RCC 7860 (cell line): ENCODE data around the gene CLCN4.

ENCODE experiments used
- DNase-seq: peaks from one replicate; pipeline ENCODE4 v3.0.0-alpha.2; 2015; ENCODE audit warnings: low spot score
- FAIRE-seq: peaks from 2 replicates; lab custom pipeline; 2012; peaks lifted over from hg19 to GRCh38; lab: Jason Lieb, UNC

Gene CLCN4

DNA sequence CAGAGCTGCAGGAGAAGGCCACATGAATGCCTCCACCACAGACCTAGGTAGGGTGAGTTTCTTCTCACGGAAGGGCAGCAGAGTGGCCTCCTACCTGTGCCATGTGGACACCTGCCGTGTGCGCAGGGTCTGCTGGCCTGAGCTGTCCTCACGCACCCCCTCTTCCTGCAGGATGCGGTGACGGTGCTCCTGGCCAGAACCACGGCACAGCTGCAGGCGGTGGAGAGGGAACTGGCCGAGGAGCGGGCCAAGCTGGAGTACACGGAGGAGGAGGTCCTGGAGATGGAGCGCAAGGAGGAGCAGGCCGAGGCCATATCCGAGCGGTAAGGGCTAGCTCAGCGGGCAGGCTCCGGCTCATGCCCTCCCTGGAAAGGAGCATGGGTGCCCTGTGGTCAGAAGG is 28.4 kb upstream of the CLCN4 start:
- FAIRE-seq (no peak), DNase-seq (no peak)

DNA sequence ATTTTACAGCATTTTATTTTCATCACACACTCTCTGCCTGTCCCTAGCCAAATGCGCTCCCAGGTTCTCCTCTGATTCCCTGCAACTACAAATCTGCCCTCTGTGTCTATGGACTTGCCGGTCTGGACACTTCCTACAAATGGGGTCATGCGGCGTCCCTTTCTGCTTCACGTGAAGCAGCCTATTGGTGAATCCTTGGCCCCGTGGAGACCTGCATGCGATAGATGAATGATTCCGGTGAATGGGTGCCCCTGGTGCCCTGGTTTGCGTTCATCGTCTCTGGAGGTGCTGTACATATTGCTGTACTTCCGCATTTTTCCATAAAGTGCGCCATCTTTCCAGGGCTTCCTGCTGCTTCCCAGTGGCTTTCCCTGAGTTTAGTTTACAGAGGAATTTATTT is 27.5 kb upstream of the CLCN4 start:
- FAIRE-seq, result no peak

DNA sequence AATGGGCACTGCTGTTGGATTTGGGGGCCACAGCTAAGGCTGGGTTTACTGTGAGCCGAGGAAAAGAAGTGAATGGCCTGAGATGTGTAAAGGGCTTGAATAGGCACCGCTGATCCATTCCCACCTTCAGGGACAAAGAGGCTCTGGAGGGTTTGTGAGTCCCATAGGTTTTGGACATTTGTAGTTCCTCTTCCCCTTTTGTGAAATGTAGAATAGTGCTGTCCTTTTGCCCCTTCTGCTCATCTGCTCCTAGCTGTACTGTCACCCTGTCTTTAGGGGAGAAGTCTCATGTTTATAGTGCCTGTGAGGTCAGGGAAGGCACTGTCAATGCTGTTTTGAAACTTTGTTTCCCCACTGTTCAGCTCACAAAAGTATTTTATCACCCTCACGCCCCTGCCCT is 26.4 kb upstream of the CLCN4 start:
- FAIRE-seq, result no peak

More for the DNA sequence above, 27.5 kb upstream of the CLCN4 start:
- no peak for DNase-seq

DNA sequence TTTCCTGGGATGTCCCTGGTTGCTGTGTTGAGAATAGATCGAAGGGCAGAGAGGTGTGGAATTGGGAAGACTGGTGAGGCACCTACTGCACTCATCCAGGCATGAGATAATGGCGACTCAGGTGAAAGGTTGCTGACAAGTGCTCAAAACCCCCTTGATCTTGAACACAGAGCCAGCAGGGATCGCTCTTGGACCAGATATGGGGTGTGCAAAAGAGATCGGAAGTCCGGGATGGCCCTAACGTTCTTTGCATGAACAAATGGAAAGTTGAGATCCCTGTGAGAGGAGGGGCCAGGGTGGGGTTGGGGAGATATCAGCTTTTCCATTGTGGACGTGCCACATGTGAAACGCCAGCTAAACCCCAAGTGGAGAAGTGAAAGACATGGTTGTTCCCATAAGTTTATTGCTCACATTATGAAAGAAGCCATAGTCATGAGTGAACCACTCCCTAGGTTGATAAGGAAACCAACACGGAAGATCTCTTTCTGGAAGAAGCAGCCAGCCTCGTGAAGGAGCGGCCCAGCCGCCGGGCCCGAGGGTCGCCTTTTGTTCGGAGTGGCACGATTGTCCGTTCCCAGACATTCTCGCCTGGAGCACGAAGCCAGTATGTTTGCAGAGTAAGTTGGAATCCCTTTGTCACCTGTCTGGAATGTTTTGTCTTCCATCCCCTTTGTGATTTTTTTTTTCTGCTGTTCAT is 22.6 kb upstream of the CLCN4 start:
- DNase-seq, result no peak
- no peak for FAIRE-seq

More for the DNA sequence above, 26.4 kb upstream of the CLCN4 start:
- DNase-seq, result no peak

DNA sequence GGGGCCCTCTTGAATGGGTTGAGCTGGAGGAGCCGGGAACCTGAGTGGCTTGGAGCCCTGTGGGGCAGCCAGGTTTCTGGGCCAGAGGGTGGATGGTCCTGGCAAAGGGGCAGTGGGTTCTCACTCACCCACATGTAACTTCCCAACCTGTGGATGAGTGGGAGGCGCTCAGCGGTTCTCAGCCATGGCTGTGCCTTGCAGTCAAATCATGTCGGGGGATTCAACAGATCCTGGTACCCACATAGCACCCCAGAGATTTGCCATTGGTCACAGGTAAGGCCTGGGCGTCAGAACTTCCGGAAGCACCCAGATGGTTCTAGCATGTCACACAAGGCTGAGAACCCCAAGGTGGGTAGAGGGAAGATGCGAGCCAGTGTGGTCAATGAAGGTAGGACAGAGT is 21.9 kb upstream of the CLCN4 start:
- DNase-seq (no peak), FAIRE-seq (no peak)

DNA sequence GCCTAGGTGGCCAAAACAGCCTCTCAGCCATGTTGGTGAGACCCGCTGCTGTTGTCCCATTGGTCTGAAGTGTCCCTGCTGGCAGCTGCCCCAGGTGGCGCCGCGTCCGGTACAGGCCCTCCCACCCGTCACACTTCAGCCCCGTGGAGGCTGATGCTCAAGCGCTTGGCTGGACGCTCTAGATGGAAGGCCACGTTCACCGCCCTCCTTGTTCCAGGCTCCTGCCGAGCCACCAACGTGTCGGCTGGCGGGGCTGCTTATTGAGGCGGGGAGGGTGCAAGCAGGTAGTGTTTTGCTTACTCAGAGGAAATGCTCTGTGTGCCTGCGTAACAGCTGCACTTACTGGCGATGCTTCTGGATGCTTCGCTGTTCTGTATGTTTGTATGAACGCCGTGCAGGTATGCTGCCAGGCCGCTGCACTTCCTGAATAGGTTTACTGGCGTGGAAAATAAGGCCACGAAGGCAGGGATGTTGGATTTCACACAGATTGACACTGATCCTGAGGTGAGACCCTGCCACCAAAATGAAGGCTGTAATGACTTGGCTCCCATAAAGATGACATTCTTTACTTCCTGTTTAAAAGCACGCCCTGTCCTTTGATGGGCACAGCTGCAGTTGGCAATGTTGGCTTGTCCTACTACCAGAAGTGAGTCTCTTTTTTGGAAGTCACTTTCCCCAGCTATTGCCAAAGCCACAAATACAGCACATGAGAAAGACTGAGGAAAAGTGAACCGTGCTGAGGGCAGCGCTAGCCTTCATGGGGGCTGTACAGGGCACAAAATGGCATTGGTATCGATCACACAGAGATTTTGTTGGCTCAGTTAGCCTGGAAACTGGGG is 21.0 kb upstream of the CLCN4 start:
- DNase-seq, result no peak

DNA sequence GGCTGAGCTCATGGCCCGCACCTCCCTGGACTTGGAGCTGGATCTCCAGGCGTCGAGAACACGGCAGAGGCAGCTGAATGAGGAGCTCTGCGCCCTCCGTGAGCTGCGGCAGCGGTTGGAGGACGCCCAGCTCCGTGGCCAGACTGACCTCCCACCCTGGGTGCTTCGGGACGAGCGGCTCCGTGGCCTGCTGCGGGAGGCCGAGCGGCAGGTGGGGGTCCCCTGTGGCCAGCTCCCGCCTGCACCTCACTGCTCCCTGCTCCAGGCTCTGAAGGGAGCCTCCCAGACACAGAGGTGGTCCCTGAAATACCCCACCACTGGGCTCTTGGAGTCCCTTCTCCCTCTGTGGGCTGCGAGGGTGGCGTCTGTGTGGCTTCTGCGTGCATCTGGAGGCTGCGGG is 18.0 kb upstream of the CLCN4 start:
- no peak for DNase-seq
- no peak for FAIRE-seq

More for the DNA sequence above, 21.0 kb upstream of the CLCN4 start:
- FAIRE-seq, result no peak

DNA sequence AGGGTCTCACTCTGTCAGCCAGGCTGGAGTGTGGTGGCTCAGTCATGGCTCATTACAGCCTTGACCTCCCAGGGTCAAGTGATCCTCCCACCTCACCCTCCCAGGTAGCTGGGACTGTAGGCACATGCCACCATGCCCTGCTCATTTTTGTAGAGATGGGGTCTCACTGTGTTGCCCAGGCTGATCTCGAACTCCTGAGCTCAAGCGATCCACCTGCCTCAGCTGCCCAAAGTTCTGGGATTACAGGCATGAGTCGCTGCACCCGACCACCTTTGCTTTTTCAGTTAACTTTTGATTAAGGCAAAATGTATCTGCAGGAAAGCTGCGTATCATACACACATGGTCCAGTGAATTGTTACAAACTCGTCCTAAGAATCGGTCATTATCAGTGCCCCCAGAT is 16.5 kb upstream of the CLCN4 start:
- no peak for DNase-seq
- FAIRE-seq, result no peak

DNA sequence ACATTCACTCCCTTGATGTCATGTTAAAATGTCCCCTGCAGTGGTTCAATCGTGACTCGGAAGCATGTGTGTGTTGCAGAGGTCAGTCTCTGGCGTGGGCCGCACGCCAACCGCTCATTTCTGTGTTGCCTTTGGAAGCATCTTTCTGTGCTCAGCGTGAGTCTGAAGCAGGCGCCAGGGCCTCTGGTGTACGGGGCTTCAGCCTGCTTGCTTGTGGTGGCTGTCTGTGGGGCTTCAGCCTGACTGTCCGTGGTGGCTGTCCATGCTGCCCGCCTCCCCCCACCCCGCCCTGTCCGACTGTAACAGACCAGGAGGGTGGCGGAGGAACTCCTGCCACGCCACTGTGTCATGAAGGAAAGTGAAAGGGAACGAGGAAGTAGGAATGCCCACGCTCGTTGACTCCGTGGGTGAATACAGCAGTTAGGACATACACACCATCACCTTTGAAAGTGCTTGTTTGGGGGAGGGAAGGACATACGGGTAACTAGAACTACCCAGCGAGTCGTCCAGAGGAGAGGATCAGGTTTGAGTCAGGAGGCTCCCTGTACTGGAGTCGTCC is 14.7 kb upstream of the CLCN4 start:
- DNase-seq (no peak), FAIRE-seq (no peak)

DNA sequence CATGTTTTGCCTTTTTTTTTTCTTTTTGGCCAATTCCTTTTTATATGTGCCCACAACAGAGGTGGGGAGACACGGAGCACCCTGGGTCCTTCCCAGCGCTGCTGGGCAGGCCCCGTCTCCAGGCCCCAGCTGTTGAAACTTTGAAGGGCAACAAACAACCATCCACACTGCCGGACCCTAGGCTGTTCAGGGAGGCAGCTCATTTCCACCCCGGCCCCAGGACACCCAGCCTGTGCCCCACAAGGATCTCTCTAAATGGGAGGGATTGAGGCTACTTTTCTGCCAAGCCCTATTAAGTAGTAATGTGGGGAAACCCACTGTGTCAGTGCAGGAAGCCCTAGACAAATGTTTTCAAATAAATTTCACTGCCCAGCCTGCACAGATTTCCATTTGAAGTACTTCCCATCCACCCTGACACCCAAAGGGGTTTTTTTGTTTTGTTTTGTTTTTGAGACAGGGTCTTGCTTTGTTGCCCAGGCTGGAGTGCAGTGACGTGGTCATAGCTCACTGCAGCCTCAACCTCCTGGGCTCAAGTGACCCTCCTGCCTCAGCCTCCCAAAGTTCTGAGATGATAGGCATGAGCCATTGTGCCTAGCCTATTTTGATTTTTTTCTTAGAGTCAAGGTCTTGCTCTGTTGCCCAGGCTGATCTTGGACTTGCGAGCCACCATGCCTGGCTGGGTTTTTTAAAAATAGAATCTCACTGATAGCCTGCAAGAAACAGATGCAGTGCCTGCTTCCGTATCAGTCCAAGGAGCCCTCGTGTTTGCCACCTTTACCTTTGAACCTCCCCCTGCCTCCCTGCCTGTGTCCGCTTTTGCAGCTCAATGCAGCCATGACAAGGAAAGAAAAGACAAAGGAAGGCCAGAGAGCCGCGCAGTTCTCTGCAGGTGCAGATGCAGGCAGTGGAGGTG is 13.4 kb upstream of the CLCN4 start:
- no peak for DNase-seq
- FAIRE-seq, result no peak

DNA sequence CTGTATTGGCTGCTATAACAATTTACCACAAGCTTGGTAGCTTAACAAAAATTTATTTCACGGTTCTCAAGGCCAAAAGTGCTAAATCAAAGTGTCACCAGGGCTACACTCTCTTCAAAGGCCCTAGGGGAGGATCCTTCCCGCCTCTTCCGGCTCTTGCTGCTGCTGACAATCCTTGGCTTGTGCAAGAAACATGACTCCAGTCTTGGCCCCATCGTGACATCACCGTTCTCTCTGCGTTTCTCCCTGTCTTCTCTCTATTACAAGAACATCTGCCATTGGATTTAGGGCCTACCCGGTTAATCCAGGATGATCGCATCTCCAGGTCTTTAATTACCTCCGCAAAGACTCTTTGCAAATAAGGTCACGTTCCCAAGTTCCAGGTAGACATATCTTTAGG is 10.4 kb upstream of the CLCN4 start:
- FAIRE-seq (no peak), DNase-seq (no peak)

DNA sequence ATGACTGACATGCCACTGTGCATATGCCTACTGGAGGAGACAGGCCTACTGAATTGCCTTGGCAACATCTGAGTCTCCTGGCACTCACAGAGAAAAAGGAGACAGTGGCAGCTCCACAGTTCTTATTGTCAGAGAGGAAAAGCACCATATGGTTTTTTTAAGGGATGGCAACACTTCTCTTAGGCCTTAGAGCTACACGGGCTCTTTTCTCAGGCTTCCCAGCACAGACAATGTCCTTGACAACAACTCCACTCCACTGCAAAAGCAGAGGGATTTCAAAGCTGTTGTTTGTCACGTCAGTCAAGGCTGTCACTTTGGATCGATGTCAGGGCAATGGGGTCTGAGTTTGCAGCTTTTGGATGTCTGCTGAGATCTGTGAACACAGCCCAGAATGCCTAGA is 4.7 kb upstream of the CLCN4 start:
- no peak for DNase-seq
- no peak for FAIRE-seq

DNA sequence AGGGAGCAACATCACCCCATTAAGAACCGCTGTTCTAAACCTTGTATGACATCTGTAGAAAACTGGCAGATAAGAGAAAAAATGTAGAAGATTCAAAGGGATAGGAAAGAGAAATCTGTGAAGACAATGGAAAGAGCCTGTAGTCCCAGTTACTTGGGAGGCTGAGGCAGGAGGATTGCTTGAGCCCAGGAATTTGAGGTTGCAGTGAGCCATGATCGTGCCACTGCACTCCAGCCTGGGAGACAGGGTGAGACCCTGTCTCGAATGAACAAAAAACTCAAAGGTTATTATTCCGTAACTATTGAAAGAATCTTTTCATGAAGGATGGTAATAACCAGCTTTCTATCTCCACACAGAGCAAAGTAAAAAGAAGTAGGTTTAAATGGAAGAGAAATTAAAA is 1.6 kb upstream of the CLCN4 start:
- DNase-seq, result no peak
- no peak for FAIRE-seq

DNA sequence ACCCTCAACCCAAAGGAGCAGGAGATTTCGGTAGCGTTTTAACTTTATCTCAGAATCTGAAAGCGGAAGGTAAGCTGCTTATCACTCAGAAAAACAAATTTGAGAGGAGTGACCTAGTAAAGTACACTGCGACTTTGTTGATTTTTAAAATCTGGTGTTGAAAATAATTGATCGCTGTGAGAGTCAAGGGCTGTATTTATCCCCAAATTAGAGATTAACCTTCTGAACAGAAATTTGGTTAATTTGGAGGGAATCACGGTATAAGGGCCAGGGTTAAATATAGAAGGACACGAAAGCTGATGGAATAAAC is 212 bp downstream of the CLCN4 start:
- no peak for FAIRE-seq
- DNase-seq, result no peak

DNA sequence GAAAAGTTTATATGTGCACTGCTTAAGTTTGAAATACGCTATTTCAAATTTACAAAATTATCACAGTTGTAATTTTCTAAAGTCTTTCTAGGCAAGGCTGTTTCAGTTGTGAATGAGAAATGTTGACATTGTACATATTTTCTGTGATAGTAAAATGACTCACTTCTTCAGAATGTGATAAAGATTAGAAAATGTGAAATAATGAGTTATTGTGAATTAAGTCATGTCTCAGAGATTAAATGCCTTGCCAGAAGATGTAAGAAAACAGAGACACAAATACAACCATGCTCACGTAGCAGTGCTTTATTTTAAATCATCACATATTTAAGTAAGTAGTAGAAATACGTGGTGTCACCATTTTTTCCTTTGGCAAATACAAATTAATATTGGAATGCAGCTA is 768 bp downstream of the CLCN4 start:
- FAIRE-seq (peak; percentile 73), DNase-seq (peak; percentile 15)

DNA sequence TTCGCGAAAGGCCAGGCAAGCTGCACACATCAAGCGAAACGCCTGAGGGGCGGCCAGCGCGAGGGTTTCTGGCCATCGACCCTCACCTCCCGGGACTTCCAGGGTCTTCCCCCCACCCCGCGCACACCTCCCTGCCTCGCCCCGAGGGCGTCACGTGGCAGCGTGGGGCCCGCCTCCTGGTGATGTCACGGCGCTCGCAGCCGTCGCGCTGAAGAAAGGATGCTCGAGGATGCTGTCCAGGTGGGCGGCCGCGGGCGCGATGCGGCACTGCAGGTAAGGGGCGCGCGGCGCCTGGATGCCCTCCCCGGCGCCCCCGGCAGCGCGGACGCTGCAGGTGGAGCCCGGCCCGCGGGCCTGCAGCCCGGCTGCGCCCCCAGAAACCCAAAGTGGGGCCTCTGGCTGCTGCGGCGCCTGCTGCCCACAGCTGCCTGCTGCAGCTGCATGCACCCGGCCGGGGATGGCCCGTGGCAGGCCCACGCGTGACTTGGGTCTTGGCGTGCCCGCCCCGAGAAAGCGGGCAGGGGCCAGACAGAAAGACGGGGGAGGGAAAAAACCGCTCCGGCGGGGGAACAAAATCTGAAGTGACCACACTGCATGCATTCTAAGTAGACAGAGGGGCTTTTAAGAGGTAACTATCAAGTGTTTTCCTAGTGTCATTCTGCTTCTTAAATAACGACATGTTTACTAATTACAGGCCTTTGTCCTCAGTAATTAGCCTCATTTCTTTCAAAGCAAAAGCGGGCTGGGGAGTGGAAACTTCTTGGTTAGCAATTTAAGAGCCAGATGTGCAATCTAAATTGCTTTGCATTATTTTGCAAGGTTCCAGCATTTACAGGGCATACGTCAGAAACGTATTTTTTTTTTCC is 1.7 kb downstream of the CLCN4 start:
- FAIRE-seq (no peak), DNase-seq (no peak)

DNA sequence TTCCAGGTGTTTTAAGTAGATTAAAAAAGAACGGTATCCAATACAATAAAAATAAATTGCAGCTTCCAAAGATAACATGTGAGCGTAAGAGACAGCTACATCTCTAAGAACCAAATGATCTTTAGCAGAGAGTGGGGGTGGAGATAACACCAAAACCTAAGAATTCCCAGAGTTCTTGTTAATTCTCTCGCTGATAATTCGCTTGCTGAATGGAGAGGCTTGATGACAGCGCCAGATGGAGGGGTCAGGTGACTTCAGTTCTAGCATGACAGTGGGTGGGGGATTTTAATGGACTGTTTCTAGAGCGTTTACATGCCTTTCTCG is 2.3 kb downstream of the CLCN4 start:
- FAIRE-seq (no peak), DNase-seq (no peak)

DNA sequence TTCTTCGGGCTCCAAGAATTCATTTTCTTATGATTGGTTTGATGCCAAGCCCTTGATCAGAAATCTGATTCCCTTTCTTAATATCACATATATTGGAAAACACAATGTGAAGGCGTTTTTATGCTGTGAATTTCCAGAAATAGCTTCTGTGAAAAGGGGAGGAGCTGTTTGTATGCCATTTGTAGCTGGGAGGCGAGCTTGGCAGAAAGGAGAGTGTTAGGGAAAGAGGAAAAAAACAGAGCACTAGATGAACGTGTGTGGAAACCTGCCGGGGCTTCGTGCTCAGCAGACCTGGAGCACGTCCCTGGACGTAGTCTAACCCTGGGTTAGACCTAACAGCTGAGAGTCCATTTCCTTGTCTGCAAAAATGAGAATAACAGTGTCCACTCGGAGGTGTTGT is 3.4 kb downstream of the CLCN4 start:
- FAIRE-seq (no peak), DNase-seq (no peak)

DNA sequence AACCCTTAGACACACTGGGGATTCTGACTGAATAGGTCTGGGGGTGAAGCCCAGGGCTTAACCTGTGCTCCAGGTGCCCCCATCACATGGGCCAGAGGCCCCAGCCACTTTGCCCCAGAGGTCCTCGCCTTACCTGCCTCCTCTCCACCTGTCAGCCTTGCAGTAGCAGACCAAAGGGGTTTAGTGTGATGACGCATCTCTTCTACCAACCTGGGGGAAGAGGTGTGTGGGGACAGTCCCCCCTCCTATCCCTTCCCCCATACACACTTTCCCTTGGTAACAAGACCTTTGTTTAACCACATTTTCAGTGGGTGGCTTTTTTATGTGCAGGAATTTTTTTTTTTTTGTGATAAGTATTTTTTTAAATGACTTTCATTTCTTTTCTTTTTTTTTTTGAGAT is 6.3 kb downstream of the CLCN4 start:
- DNase-seq (no peak), FAIRE-seq (no peak)

DNA sequence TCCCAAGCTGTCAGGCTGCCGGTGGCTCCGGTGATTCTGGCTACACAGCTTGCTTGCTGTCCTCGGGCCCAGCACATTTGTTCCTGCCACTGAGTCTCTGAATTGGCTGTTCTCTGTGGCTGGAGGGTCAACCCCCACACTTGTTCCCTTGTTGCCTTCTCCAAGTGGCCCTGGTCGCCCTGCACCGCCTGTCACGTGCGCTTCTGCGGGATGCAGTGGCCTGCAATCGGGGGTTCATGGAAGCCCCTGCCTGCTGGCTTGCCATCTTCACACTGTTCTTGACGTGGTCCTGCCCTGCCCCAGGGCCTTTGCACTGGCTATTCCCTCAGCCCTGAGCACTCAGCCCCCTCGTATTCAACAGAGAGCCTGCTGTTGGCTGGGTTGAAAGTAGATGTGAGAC is 8.1 kb downstream of the CLCN4 start:
- DNase-seq (no peak), FAIRE-seq (no peak)
